ENCODE data around the gene TLK1. TPM values are rescaled to one million over a fixed set of nuclear protein-coding genes. Genes with fewer than 3 reads are reported as not detected.

The TLK1 gene
- total and polyA plus RNA-seq, 9 donors: 16.9 to 27.2 (median 22.1) TPM

DNA sequence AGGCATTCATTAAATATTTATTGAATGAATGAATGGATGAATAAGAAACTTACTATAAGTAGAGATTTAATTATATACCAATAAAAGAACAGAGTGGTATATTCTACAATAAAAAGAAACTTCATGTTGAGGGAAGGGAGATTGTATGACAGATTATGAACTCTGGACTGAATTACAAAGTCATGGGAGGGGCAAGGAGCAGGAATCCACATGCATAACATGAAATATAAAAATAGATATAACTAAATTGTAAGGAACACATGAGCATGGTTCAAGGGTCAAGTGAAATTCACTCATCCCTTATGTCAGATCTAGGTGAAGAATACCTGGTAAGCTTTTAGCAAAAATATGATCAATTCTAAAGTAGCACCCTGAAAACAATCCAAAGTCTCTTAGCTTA lies 27.1 kb upstream of the TLK1 start:
- no peak for DNase-seq
- Histone ChIP-seq H3K4me3 (ENCODE audit: low read length) (no peak overlapping the region), H3K27ac (ENCODE audit: low read length) (no peak overlapping the region), H3K36me3 (ENCODE audit: control insufficient read depth, insufficient read depth, low read length) (no peaks in the 10 kb centered on the region), H3K27me3 (ENCODE audit: control insufficient read depth, insufficient read depth, low read length) (no peaks in the 10 kb centered on the region), H3K4me1 (ENCODE audit: control insufficient read depth, insufficient read depth, low read length) (no peaks in the 10 kb centered on the region), H3K9me3 (replicated peaks; ENCODE audit: control insufficient read depth, low read depth, low read length) (no peaks in the 10 kb centered on the region)

DNA sequence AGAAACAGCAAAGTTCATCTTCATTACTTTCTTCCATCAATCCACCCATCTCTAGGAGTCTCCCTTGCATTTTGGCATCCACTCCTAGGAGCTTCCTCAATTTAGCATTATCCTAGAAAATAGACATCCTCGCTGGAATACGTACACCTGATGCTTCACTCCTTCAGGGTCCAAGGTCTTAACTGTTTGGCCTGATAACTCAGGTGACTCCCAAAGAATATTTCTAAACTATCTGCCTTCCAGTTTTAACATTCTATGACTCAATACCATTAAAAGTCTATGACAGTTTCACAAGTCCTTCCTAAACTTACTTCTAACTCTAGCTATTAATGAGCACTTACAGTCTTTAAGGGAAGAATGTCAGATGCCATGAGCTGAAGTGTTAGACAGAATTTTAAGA lies 26.5 kb upstream of the TLK1 start:
- Histone ChIP-seq H3K27me3 (ENCODE audit: control insufficient read depth, insufficient read depth, low read length) (no peaks in the 10 kb centered on the region), H3K4me1 (ENCODE audit: control insufficient read depth, insufficient read depth, low read length) (no peaks in the 10 kb centered on the region), H3K27ac (ENCODE audit: low read length) (no peak overlapping the region), H3K4me3 (ENCODE audit: low read length) (no peak overlapping the region), H3K36me3 (ENCODE audit: control insufficient read depth, insufficient read depth, low read length) (no peaks in the 10 kb centered on the region), H3K9me3 (replicated peaks; ENCODE audit: control insufficient read depth, low read depth, low read length) (no peaks in the 10 kb centered on the region)
- no peak for DNase-seq
- WGBS (ENCODE audit: insufficient coverage): 94% methylated on average over 2 of the region's 2 CpGs

DNA sequence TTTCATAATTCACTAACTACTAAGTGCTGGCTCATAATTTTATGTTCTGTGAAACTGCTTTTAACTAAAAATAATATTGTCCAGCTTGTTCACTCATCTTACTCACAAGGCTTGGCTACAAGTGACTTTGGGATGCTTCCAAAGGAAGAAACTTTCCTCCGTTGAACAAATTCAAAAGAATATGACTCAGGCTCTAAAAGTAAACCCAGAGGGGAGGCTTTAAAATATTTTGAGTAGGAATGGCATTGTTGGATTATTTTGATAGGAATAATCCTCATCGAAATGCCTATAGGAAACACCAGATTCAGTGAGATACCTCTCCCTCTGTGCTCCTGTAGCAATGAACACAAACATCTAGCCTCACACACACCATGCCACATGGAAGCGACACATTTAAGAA lies 25.2 kb upstream of the TLK1 start:
- no CpG with 5 or more reads among the region's 3 CpGs for WGBS (ENCODE audit: insufficient coverage)
- Histone ChIP-seq H3K36me3 (ENCODE audit: control insufficient read depth, insufficient read depth, low read length) (no peaks in the 10 kb centered on the region), H3K27me3 (ENCODE audit: control insufficient read depth, insufficient read depth, low read length) (no peaks in the 10 kb centered on the region), H3K27ac (ENCODE audit: low read length) (no peak overlapping the region), H3K4me1 (ENCODE audit: control insufficient read depth, insufficient read depth, low read length) (no peaks in the 10 kb centered on the region), H3K9me3 (replicated peaks; ENCODE audit: control insufficient read depth, low read depth, low read length) (no peaks in the 10 kb centered on the region), H3K4me3 (ENCODE audit: low read length) (no peak overlapping the region)
- DNase-seq: peak; percentile 91

DNA sequence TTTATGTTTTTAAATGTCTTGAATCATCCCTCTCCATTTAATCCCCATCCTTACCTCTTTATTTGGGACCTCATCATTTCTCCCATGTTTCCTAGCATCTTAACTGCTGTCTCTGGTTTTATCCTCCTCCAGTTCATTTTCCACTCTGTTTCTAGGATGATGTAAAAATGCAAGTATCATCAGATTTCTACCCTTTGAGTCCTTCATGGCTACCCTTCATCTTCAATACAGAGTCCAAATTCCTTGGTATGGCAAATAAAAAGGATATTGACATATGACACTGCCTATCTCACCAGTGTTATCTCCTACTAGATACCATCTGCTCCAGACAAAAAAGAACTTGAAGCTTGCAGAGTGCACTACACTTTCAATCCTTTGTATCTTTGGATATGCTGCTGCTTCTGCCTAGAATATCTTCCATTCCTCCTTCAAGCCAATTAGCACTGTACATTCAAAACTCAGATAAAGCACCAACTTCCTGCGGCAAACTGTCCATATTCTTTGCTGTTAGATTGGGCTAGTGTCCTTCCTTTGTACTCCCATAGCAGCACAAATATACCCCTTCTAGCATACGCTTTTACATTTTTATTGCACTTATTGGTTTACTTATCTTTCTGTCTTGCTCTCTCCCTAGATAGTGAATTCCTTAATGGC lies 24.6 kb upstream of the TLK1 start:
- no peak overlapping the region for H3K27ac ChIP-seq (ENCODE audit: low read length)
- DNase-seq: no peak
- no peak overlapping the region for H3K4me3 ChIP-seq (ENCODE audit: low read length)
- 45% methylated on average over 1 of the region's 2 CpGs for WGBS (ENCODE audit: insufficient coverage)
- H3K9me3 ChIP-seq (replicated peaks; ENCODE audit: control insufficient read depth, low read depth, low read length): no peaks in the 10 kb centered on the region
- H3K27me3 ChIP-seq (ENCODE audit: control insufficient read depth, insufficient read depth, low read length): no peaks in the 10 kb centered on the region
- no peaks in the 10 kb centered on the region for H3K4me1 ChIP-seq (ENCODE audit: control insufficient read depth, insufficient read depth, low read length)
- H3K36me3 ChIP-seq (ENCODE audit: control insufficient read depth, insufficient read depth, low read length): no peaks in the 10 kb centered on the region

DNA sequence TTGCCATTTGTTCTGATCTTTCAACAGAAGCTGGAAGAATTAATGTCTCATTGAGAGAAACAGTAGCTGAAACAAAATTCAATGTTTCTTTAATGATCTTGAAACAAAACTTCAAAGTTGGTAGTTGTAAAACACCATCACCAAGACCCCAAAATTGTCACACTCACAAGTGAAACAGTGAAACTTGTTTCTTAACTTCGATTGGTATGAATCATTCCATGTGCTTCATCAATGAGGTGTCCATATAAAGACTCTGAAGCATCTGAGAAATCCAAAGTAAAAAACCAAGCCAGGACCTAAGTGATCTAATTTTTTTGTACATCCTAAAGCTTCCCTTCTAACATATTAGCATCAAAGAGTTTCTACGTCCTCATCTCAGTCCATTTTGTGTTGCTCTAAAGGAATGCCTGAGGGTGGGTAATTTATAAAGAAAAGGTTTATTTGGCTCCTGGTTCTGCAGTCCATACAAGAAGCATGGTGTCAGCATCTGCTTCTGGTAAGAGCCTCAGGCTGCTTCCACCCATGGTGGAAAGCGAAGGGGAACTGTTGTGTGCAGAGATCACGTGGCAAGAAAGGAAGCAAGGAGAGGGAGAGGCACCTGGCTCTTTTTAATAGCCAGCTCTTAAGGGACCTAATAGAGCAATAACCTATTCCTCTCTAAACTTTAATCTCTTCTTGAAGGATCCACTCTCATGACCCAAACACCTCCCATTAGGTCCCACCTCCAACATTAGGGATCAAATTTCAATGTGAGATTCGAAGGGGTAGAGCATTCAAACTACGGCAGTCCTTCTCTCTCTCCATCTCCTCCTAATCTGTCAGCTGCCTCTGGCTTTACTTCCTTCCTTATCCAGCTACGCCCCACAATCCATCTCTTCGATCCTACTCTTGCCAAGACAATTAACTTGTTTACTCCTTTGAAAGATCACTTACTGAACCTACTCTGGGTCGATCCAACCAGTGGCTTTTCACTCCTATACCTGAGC lies 20.7 kb upstream of the TLK1 start:
- no peak overlapping the region for H3K27ac ChIP-seq (ENCODE audit: low read length)
- H3K36me3 ChIP-seq (ENCODE audit: control insufficient read depth, insufficient read depth, low read length): no peaks in the 10 kb centered on the region
- no peaks in the 10 kb centered on the region for H3K9me3 ChIP-seq (replicated peaks; ENCODE audit: control insufficient read depth, low read depth, low read length)
- WGBS (ENCODE audit: insufficient coverage): 41% methylated on average over 3 of the region's 9 CpGs
- no peaks in the 10 kb centered on the region for H3K27me3 ChIP-seq (ENCODE audit: control insufficient read depth, insufficient read depth, low read length)
- H3K4me1 ChIP-seq (ENCODE audit: control insufficient read depth, insufficient read depth, low read length): no peaks in the 10 kb centered on the region
- no peak for DNase-seq
- H3K4me3 ChIP-seq (ENCODE audit: low read length): no peak overlapping the region

DNA sequence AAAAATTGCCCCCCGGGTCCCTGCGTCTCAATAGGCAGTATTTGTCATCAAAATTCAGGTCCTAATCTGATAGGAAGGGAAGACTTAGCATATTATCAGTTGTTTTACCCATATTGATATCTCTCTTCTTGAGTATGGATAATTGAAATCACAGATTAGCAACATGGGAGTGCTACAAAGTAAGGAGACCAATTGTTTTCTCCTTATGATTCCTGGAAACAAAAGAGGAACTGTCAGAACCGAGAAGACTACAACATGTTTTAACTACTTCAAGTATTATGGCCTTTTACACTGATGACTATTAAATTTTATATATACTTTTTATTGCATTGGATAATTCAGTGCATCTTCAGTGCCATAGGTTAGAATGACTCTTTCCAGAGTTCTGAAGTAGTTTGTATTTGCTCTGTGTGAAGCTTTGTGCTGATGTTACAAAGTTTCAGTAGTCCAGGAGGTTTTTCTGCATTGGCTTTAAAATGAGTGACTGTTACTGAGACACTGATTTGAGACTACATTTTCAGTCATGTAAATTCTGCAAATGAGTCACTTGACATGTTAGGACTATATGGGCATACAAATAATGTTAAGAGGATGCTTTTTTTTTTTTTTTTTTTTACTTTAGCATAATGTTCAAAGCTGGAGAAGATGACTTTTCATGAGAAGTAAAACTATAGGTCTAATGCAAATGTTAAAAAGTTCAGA lies 19.7 kb upstream of the TLK1 start:
- DNase-seq: no peak
- no peaks in the 10 kb centered on the region for H3K9me3 ChIP-seq (replicated peaks; ENCODE audit: control insufficient read depth, low read depth, low read length)
- no peaks in the 10 kb centered on the region for H3K4me1 ChIP-seq (ENCODE audit: control insufficient read depth, insufficient read depth, low read length)
- no peak overlapping the region for H3K4me3 ChIP-seq (ENCODE audit: low read length)
- WGBS (ENCODE audit: insufficient coverage): no CpG with 5 or more reads among the region's 3 CpGs
- H3K27ac ChIP-seq (ENCODE audit: low read length): no peak overlapping the region
- no peaks in the 10 kb centered on the region for H3K27me3 ChIP-seq (ENCODE audit: control insufficient read depth, insufficient read depth, low read length)
- H3K36me3 ChIP-seq (ENCODE audit: control insufficient read depth, insufficient read depth, low read length): no peaks in the 10 kb centered on the region

DNA sequence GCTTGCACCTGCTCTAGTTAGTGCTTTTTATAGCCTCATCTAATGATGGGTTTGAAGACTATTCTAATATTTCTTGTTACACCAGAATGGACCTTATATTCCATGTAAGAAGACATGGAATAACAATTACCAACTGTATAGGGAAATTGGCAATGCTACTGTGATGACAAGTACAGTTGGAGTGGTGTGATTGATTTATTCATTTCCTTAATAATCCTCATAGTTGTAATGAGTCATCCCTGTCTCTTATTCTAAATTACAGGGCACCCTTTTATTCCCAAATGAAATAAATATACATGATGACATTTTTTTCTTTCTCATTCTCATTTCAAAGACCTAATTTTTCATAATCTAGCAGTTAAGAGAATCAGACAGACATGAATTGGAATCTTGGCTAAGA lies 18.3 kb upstream of the TLK1 start:
- no peak for DNase-seq
- no peaks in the 10 kb centered on the region for H3K9me3 ChIP-seq (replicated peaks; ENCODE audit: control insufficient read depth, low read depth, low read length)
- no peaks in the 10 kb centered on the region for H3K4me1 ChIP-seq (ENCODE audit: control insufficient read depth, insufficient read depth, low read length)
- no peak overlapping the region for H3K27ac ChIP-seq (ENCODE audit: low read length)
- H3K4me3 ChIP-seq (ENCODE audit: low read length): no peak overlapping the region
- no peaks in the 10 kb centered on the region for H3K36me3 ChIP-seq (ENCODE audit: control insufficient read depth, insufficient read depth, low read length)
- no peaks in the 10 kb centered on the region for H3K27me3 ChIP-seq (ENCODE audit: control insufficient read depth, insufficient read depth, low read length)

DNA sequence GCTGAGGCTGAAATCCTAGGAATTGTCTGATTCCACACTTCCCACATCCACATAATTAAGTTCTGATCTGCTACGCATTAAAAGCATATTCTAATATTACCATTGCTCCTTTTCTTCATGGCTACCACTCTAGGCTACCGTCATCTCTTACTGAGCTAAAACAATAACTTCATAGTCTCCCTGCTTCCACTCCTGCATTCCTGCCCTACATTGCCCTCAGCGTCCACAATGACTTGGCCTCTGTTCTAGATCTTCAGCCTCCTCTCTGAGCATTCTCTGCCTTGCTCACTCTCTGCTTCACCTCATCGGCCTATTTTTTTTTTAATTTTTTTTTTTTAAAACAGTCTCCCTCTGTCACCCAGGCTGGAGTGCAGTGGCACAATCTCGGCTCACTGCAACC lies 15.8 kb upstream of the TLK1 start:
- Histone ChIP-seq H3K4me1 (ENCODE audit: control insufficient read depth, insufficient read depth, low read length) (no peaks in the 10 kb centered on the region), H3K27me3 (ENCODE audit: control insufficient read depth, insufficient read depth, low read length) (no peaks in the 10 kb centered on the region), H3K36me3 (ENCODE audit: control insufficient read depth, insufficient read depth, low read length) (no peaks in the 10 kb centered on the region), H3K9me3 (replicated peaks; ENCODE audit: control insufficient read depth, low read depth, low read length) (no peaks in the 10 kb centered on the region), H3K4me3 (ENCODE audit: low read length) (no peak overlapping the region), H3K27ac (ENCODE audit: low read length) (no peak overlapping the region)
- 74% methylated on average over 3 of the region's 5 CpGs for WGBS (ENCODE audit: insufficient coverage)
- DNase-seq: no peak

DNA sequence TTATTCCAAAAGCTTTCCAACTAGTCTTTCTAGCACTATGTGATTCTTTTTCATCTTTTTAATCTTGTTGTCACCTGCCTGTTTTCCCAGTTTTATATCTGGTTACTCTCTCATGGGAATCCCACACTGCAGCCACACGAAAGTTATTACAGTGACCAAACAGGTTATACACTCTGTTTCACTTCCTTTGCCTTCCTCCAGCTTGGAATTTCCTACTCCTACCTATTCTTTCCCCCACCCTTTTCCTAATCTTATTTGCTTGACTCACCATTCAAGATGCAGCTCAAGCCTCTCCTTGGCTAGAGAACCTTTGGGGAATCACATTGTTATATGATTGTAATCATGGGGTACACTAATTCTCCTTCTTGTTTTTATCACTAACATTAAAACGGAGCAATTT lies 13.4 kb upstream of the TLK1 start:
- no peaks in the 10 kb centered on the region for H3K27me3 ChIP-seq (ENCODE audit: control insufficient read depth, insufficient read depth, low read length)
- no peaks in the 10 kb centered on the region for H3K9me3 ChIP-seq (replicated peaks; ENCODE audit: control insufficient read depth, low read depth, low read length)
- WGBS (ENCODE audit: insufficient coverage): 50% methylated on average over 1 of the region's 2 CpGs
- DNase-seq: no peak
- no peak overlapping the region for H3K4me3 ChIP-seq (ENCODE audit: low read length)
- no peaks in the 10 kb centered on the region for H3K4me1 ChIP-seq (ENCODE audit: control insufficient read depth, insufficient read depth, low read length)
- H3K27ac ChIP-seq (ENCODE audit: low read length): no peak overlapping the region
- H3K36me3 ChIP-seq (ENCODE audit: control insufficient read depth, insufficient read depth, low read length): no peaks in the 10 kb centered on the region

DNA sequence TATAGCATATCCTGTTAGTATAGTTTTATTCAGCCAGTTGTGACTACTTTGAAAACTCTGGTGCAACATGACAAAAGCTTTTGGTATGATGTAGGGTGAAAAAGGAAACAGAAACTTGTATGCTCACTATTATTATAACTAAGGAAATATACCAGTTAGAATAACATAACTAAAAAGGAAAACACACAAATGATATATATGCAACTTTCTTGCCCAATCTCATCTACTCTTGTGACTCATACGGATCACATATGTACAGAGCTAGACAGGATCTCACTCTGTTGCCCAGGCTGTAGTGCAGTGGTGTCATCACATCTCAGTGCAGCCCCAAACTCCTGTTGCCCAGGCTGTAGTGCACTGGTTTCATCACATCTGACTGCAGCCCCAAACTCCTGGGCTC lies 12.4 kb upstream of the TLK1 start:
- Histone ChIP-seq H3K4me1 (ENCODE audit: control insufficient read depth, insufficient read depth, low read length) (no peaks in the 10 kb centered on the region), H3K27me3 (ENCODE audit: control insufficient read depth, insufficient read depth, low read length) (no peaks in the 10 kb centered on the region), H3K4me3 (ENCODE audit: low read length) (no peak overlapping the region), H3K27ac (ENCODE audit: low read length) (no peak overlapping the region), H3K9me3 (replicated peaks; ENCODE audit: control insufficient read depth, low read depth, low read length) (no peaks in the 10 kb centered on the region), H3K36me3 (ENCODE audit: control insufficient read depth, insufficient read depth, low read length) (no peaks in the 10 kb centered on the region)
- no peak for DNase-seq
- WGBS (ENCODE audit: insufficient coverage): 92% methylated on average over 1 of the region's 1 CpG
